ENCODE measurements around the gene AATF.

Gene AATF

GRCh38 chr17:37064206-37064605 is 115.5 kb downstream of the AATF start:
- Histone ChIP-seq H3K4me3 (ENCODE audit: low read length) (no peak overlapping the region), H3K27ac (ENCODE audit: low read length) (no peak overlapping the region), H3K79me2 (ENCODE audit: low read length) (no peaks in the 10 kb centered on the region), H3K9me2 (replicated peaks; ENCODE audit: insufficient read depth, low read length) (no peaks in the 10 kb centered on the region), H2AFZ (ENCODE audit: low read length) (no peak overlapping the region), H3K27me3 (replicated peaks; ENCODE audit: insufficient read depth, low read length) (no peaks in the 10 kb centered on the region), H3K4me1 (ENCODE audit: low read length) (no peaks in the 10 kb centered on the region), H4K20me1 (ENCODE audit: insufficient read depth, low read length) (no peaks in the 10 kb centered on the region), H3K36me3 (replicated peaks; ENCODE audit: insufficient read depth, low read length) (no peaks in the 10 kb centered on the region), H3K4me2 (ENCODE audit: low read depth, low read length) (no peak overlapping the region), H3K9me3 (replicated peaks; ENCODE audit: insufficient read depth, low read length) (no peaks in the 10 kb centered on the region), H3F3A (ENCODE audit: insufficient read depth, low read length) (no peaks in the 10 kb centered on the region), H3K9ac (ENCODE audit: low read length) (no peak overlapping the region)
- DNase-seq = no peak
- TF ChIP-seq CTCF (IDR thresholded peaks at IDR 0.05; ENCODE audit: low read length) (no peak), EZH2phosphoT487 (IDR thresholded peaks at IDR 0.05; ENCODE audit: low read length) (no peak), EZH2 (optimal IDR thresholded peaks at IDR 0.05; ENCODE audit: low read depth, low read length) (no peak)

DNA sequence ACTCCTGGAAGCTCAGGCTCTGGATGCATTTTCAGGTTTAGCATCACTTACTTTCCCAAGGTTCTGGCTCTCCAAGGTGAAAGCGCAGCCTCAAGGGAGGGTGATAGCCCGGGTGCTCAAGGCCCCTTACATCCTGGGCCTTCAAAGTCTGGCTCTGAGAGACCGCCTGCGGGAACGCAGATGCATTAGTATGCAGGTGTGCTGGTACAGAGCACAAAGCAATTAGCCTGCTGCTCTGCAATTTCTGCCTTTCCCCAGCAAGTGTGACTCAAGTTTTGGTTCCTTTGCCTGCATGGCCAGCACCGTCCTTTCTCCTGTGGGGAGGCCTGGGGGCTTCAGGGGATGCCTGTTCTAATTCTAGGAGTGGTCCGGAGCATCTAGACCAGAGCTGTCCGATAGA is 116.2 kb downstream of the AATF start:
- Histone ChIP-seq H3K27me3 (replicated peaks; ENCODE audit: insufficient read depth, low read length) (no peaks in the 10 kb centered on the region), H3K9me3 (replicated peaks; ENCODE audit: insufficient read depth, low read length) (no peaks in the 10 kb centered on the region), H3K4me1 (ENCODE audit: low read length) (no peaks in the 10 kb centered on the region), H3K79me2 (ENCODE audit: low read length) (no peaks in the 10 kb centered on the region), H3K4me3 (ENCODE audit: low read length) (no peak overlapping the region), H3F3A (ENCODE audit: insufficient read depth, low read length) (no peaks in the 10 kb centered on the region), H3K36me3 (replicated peaks; ENCODE audit: insufficient read depth, low read length) (no peaks in the 10 kb centered on the region), H4K20me1 (ENCODE audit: insufficient read depth, low read length) (no peaks in the 10 kb centered on the region), H3K27ac (ENCODE audit: low read length) (no peak overlapping the region), H3K9ac (ENCODE audit: low read length) (no peak overlapping the region), H3K9me2 (replicated peaks; ENCODE audit: insufficient read depth, low read length) (no peaks in the 10 kb centered on the region), H2AFZ (ENCODE audit: low read length) (no peak overlapping the region), H3K4me2 (ENCODE audit: low read depth, low read length) (no peak overlapping the region)
- TF ChIP-seq CTCF (IDR thresholded peaks at IDR 0.05; ENCODE audit: low read length) = no peak
- TF ChIP-seq EZH2phosphoT487 (IDR thresholded peaks at IDR 0.05; ENCODE audit: low read length) = no peak
- no peak for TF ChIP-seq EZH2 (optimal IDR thresholded peaks at IDR 0.05; ENCODE audit: low read depth, low read length)
- DNase-seq = no peak

- TF ChIP-seq CTCF (IDR thresholded peaks at IDR 0.05; ENCODE audit: low read length) (no peak), EZH2phosphoT487 (IDR thresholded peaks at IDR 0.05; ENCODE audit: low read length) (no peak), EZH2 (optimal IDR thresholded peaks at IDR 0.05; ENCODE audit: low read depth, low read length) (no peak)
- H3K4me1 ChIP-seq (ENCODE audit: low read length) = no peaks in the 10 kb centered on the region
- no peak overlapping the region for H3K4me2 ChIP-seq (ENCODE audit: low read depth, low read length)
- no peak for DNase-seq
- H3K9ac ChIP-seq (ENCODE audit: low read length) = no peak overlapping the region
- H3K9me2 ChIP-seq (replicated peaks; ENCODE audit: insufficient read depth, low read length) = no peaks in the 10 kb centered on the region
- no peaks in the 10 kb centered on the region for H3K27me3 ChIP-seq (replicated peaks; ENCODE audit: insufficient read depth, low read length)
- no peaks in the 10 kb centered on the region for H4K20me1 ChIP-seq (ENCODE audit: insufficient read depth, low read length)
- no peaks in the 10 kb centered on the region for H3K36me3 ChIP-seq (replicated peaks; ENCODE audit: insufficient read depth, low read length)
- no peak overlapping the region for H3K27ac ChIP-seq (ENCODE audit: low read length)
- no peaks in the 10 kb centered on the region for H3K79me2 ChIP-seq (ENCODE audit: low read length)
- no peak overlapping the region for H3K4me3 ChIP-seq (ENCODE audit: low read length)
- no peaks in the 10 kb centered on the region for H3F3A ChIP-seq (ENCODE audit: insufficient read depth, low read length)
- no peaks in the 10 kb centered on the region for H3K9me3 ChIP-seq (replicated peaks; ENCODE audit: insufficient read depth, low read length)
- H2AFZ ChIP-seq (ENCODE audit: low read length) = no peak overlapping the region
These were observed 117.0 kb downstream of the AATF start for GRCh38 chr17:37065486-37066321.
